Ovary (tissue), 3 donors: Measurements from ENCODE around the gene SUCO.

Source experiments
- CTCF ChIP-seq, 3 donors: fragments of 450-650 bp in 2 of 3; fragments of 200-600 bp in 1 of 3; IDR thresholded peaks; one replicate each; pipeline versions ENCODE4 v1.5.1 to v1.8.0; 2016 to 2022; ENCODE audit warnings: antibody characterized with exemption in 3 of 3, mild to moderate bottlenecking in 1 of 3
- EP300 ChIP-seq: sonication (generic); formaldehyde crosslinking; IDR thresholded peaks from one replicate; pipeline ENCODE4 v1.6.1; 2017; ENCODE audit warnings: antibody characterized with exemption
- POLR2A ChIP-seq: fragments of 450-650 bp; IDR thresholded peaks from one replicate; pipeline ENCODE4 v1.6.1; 2017; ENCODE audit warnings: antibody characterized with exemption, mild to moderate bottlenecking, moderate library complexity
- donor health status: DM: no; HTN: no; CAD: no.

- TF ChIP-seq CTCF (IDR thresholded peaks at IDR 0.05) (no peak), POLR2A (no peak), EP300 (no peak)
These were observed 76.6 kb downstream of the SUCO start for GRCh38 chr1:172609528-172609927.
